GM23248 (cell line): ENCODE results near the gene TNFRSF21. TPM values are rescaled to one million over a fixed set of nuclear protein-coding genes. Genes with fewer than 3 reads are reported as not detected.

Experiments used
- DNase-seq: peaks from one replicate; pipeline ENCODE4 v3.0.0-alpha.2; 2015
- H2AFZ ChIP-seq: fragments of 200-600 bp; sonication (generic); 2 replicates; pipeline ENCODE4 v1.6.1; 2016; ENCODE audit warnings: antibody characterized with exemption
- H3F3A ChIP-seq: fragments of 200-600 bp; sonication (generic); 2 replicates; pipeline ENCODE4 v1.6.1; 2016; ENCODE audit warnings: mild to moderate bottlenecking, antibody characterized with exemption, mixed run types; ENCODE audit not compliant: insufficient read depth
- H3K27ac ChIP-seq: fragments of 200-600 bp; sonication (generic); 2 replicates; pipeline ENCODE4 v1.5.1; 2016; ENCODE audit warnings: mild to moderate bottlenecking
- H3K27me3 ChIP-seq: fragments of 200-600 bp; sonication (generic); replicated peaks from 2 replicates; pipeline ENCODE4 v1.6.1; 2016; ENCODE audit warnings: mild to moderate bottlenecking; ENCODE audit not compliant: insufficient read depth
- H3K36me3 ChIP-seq: fragments of 200-600 bp; sonication (generic); 2 replicates; pipeline ENCODE4 v1.6.1; 2016; ENCODE audit warnings: low read depth, mild to moderate bottlenecking
- H3K4me1 ChIP-seq: fragments of 200-600 bp; sonication (generic); 2 replicates; pipeline ENCODE4 v1.6.1; 2016; ENCODE audit warnings: mild to moderate bottlenecking; ENCODE audit not compliant: insufficient read depth
- H3K4me2 ChIP-seq: fragments of 200-600 bp; sonication (generic); one replicate; pipeline ENCODE4 v1.6.1; 2016; ENCODE audit warnings: mild to moderate bottlenecking; ENCODE audit not compliant: unreplicated experiment
- H3K4me3 ChIP-seq: fragments of 200-600 bp; sonication (generic); 2 replicates; pipeline ENCODE4 v1.5.1; 2016; ENCODE audit warnings: mild to moderate bottlenecking
- H3K79me2 ChIP-seq: fragments of 200-600 bp; sonication (generic); 2 replicates; pipeline ENCODE4 v1.6.1; 2016; ENCODE audit warnings: mild to moderate bottlenecking; ENCODE audit not compliant: insufficient read depth
- H3K9ac ChIP-seq: fragments of 200-600 bp; sonication (generic); 2 replicates; pipeline ENCODE4 v1.6.1; 2016; ENCODE audit warnings: mild to moderate bottlenecking
- H3K9me2 ChIP-seq: fragments of 200-600 bp; sonication (generic); 2 replicates; pipeline ENCODE4 v1.6.1; 2016; ENCODE audit warnings: mixed run types, mild to moderate bottlenecking, moderate library complexity; ENCODE audit not compliant: insufficient read depth
- H3K9me3 ChIP-seq: fragments of 200-600 bp; sonication (generic); one replicate; pipeline ENCODE4 v1.6.1; 2017; ENCODE audit warnings: low read depth
- H4K20me1 ChIP-seq: fragments of 200-600 bp; sonication (generic); 2 replicates; pipeline ENCODE4 v1.6.0; 2016; ENCODE audit not compliant: insufficient read depth
- EZH2 ChIP-seq: fragments of 200-600 bp; sonication (generic); IDR thresholded peaks from 2 replicates; pipeline ENCODE4 v1.6.1; 2018; ENCODE audit warnings: antibody characterized with exemption, mild to moderate bottlenecking; ENCODE audit not compliant: insufficient read depth, poor library complexity, severe bottlenecking
- EZH2phosphoT487 ChIP-seq: fragments of 200-600 bp; sonication (generic); IDR thresholded peaks from 2 replicates; pipeline ENCODE4 v1.6.1; 2018; ENCODE audit warnings: antibody characterized with exemption, moderate library complexity, mild to moderate bottlenecking, low read depth; ENCODE audit not compliant: insufficient read depth
- WGBS, 2 experiments: methylation state at CpG; one replicate each; pipeline ENCODE4 v1.1.6; 2015 to 2017; ENCODE audit warnings: low lambda C conversion rate in 2 of 2, low coverage in 1 of 2; ENCODE audit errors: missing lambda C conversion rate in 2 of 2; 5-methylcytosine and 5-hydroxymethylcytosine counted together
- in situ Hi-C: fragments of 300-500 bp; cut with MboI; formaldehyde crosslinking; loops from 2 replicates; pipeline ENCODE4 v1.15.0; 2020
- polyA plus RNA-seq: library from polyadenylated mRNA; unstranded; fragments of >200 nt; fragmentation: Nextera tagmentation; extraction: Ambion mirVana; gene quantifications from 2 replicates; pipeline ENCODE4 v1.2.1, GENCODE V29; 2016
- total RNA-seq: library from RNA; depleted of rRNA; stranded (reverse); fragments of >200 nt; shearing (Covaris generic); gene quantifications from 2 replicates; pipeline ENCODE4 v1.2.3, GENCODE V29; 2014

Gene TNFRSF21
- total and polyA plus RNA-seq, 2 experiments from 2014 or later = 3.9 to 8.4 TPM

- no peak overlapping the region for H3K27ac ChIP-seq
- no peaks in the 10 kb centered on the region for H3K4me1 ChIP-seq
- H3K4me2 ChIP-seq = no peak overlapping the region
- no peaks in the 10 kb centered on the region for H3K79me2 ChIP-seq
- in situ Hi-C loops = no loop called here
- H3K9ac ChIP-seq = no peak overlapping the region
- no peaks in the 10 kb centered on the region for H3F3A ChIP-seq
- no peaks in the 10 kb centered on the region for H3K9me3 ChIP-seq
- DNase-seq = no peak
- 73 to 80% methylated on average over 5 of the region's 5 CpGs for WGBS, 2 experiments
- H3K9me2 ChIP-seq = no peaks in the 10 kb centered on the region
- no peaks in the 10 kb centered on the region for H3K36me3 ChIP-seq
- H4K20me1 ChIP-seq = no peaks in the 10 kb centered on the region
- TF ChIP-seq EZH2 (no peak), EZH2phosphoT487 (no peak)
- H3K27me3 ChIP-seq = no peaks in the 10 kb centered on the region
- H3K4me3 ChIP-seq = no peak overlapping the region
- H2AFZ ChIP-seq = no peak overlapping the region
Measured at GRCh38 chr6:47237196-47237595, 72.5 kb downstream of the TNFRSF21 start.

GRCh38 chr6:47235964-47236760 lies 73.5 kb downstream of the TNFRSF21 start:
- WGBS, 2 experiments = 34 to 40% methylated on average over 8 of the region's 8 CpGs
- H3K27ac ChIP-seq = no peak overlapping the region

DNA sequence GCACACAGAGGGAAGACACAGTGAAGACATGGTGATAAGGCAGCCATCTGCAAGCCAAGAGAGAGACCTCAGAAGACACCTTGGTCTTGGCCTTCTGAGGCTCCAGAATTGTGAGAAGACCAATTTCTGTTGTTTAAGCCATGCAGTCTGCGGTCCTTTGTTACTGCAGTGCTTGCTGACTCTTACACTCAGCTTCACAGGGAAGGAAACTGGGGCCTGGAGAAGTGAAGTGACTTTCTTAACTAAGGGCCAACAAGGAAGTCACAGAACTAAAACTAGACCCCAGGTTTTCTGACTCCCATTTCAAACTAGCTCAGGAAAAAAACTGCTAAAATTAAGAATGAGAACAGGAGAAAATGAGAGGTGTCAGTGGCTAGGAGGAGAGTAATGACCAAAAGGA lies 74.3 kb downstream of the TNFRSF21 start:
- no peaks in the 10 kb centered on the region for H3F3A ChIP-seq
- no peak overlapping the region for H2AFZ ChIP-seq
- H3K9me2 ChIP-seq = no peaks in the 10 kb centered on the region
- H3K9me3 ChIP-seq = no peaks in the 10 kb centered on the region
- TF ChIP-seq EZH2phosphoT487 = no peak
- TF ChIP-seq EZH2 = no peak
- no peak overlapping the region for H3K27ac ChIP-seq
- no peaks in the 10 kb centered on the region for H3K36me3 ChIP-seq
- WGBS, 2 experiments = 33 to 47% methylated on average over 1 of the region's 1 CpG
- no peak overlapping the region for H3K4me3 ChIP-seq
- no peaks in the 10 kb centered on the region for H3K4me1 ChIP-seq
- H3K27me3 ChIP-seq = no peaks in the 10 kb centered on the region
- no peaks in the 10 kb centered on the region for H4K20me1 ChIP-seq
- DNase-seq = no peak
- no peaks in the 10 kb centered on the region for H3K79me2 ChIP-seq
- in situ Hi-C loops = no loop called here
- H3K4me2 ChIP-seq = no peak overlapping the region
- H3K9ac ChIP-seq = no peak overlapping the region

More at GRCh38 chr6:47235964-47236760, 73.5 kb downstream of the TNFRSF21 start:
- Histone ChIP-seq H3K4me1 (no peaks in the 10 kb centered on the region), H3K9ac (no peak overlapping the region), H4K20me1 (no peaks in the 10 kb centered on the region), H3K36me3 (no peaks in the 10 kb centered on the region), H3K27me3 (no peaks in the 10 kb centered on the region), H3F3A (no peaks in the 10 kb centered on the region), H3K4me3 (no peak overlapping the region), H2AFZ (no peak overlapping the region), H3K9me2 (no peaks in the 10 kb centered on the region), H3K9me3 (no peaks in the 10 kb centered on the region), H3K79me2 (no peaks in the 10 kb centered on the region), H3K4me2 (no peak overlapping the region)
- TF ChIP-seq EZH2phosphoT487 (no peak), EZH2 (no peak)
- no peak for DNase-seq
- in situ Hi-C loops = no loop called here

DNA sequence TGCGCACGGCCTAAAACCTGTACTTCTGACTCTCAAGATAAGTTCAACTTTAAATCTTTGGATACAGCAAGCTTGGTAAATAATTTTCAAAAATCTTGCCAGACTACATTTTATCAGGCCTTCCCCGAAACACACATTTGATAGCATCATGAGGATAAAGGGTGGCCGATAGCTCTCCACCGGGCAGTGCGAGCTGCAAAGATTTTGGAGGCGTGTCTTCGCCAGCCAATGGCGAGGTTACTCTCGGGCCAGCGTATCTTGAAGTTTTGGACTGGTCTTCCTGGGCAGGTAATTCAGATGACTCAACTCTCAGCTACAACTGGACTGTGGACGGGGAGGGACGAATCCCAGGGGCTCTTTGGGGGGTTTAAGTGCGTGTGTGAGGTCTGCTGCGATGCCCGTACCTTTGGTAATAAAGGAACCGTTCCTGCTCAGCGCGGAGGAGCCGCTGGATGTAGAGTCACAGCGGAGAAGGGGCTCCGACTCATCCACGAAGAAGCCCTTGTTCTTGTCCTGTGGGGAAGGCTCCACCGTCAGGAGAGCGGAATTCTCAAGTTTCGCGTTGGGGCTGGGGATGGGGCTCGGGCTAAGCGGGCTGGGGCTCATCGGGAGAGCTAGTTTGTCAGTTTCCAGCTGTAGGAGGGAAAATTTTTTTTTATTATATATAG lies 75.3 kb downstream of the TNFRSF21 start:
- no peaks in the 10 kb centered on the region for H3K79me2 ChIP-seq
- no peak overlapping the region for H3K4me2 ChIP-seq
- 77 to 80% methylated on average over 30 of the region's 30 CpGs for WGBS, 2 experiments
- no peaks in the 10 kb centered on the region for H3F3A ChIP-seq
- no peaks in the 10 kb centered on the region for H3K4me1 ChIP-seq
- H3K36me3 ChIP-seq = no peaks in the 10 kb centered on the region
- no peaks in the 10 kb centered on the region for H3K27me3 ChIP-seq
- no peak overlapping the region for H2AFZ ChIP-seq
- no peaks in the 10 kb centered on the region for H3K9me2 ChIP-seq
- no peaks in the 10 kb centered on the region for H3K9me3 ChIP-seq
- no peak for DNase-seq
- no peak for TF ChIP-seq EZH2
- TF ChIP-seq EZH2phosphoT487 = no peak
- no peaks in the 10 kb centered on the region for H4K20me1 ChIP-seq
- H3K27ac ChIP-seq = no peak overlapping the region
- no peak overlapping the region for H3K9ac ChIP-seq
- in situ Hi-C loops = no loop called here
- H3K4me3 ChIP-seq = no peak overlapping the region
